Nucleus accumbens (tissue), 56 donors: ENCODE data around the gene DNAH17.
"Not testable (repeated sequence)": the region's sequence is repeated elsewhere in the genome, so short reads cannot be mapped to it uniquely, and the experiment has no call there.

ENCODE experiments used
- DNase-seq, 56 donors: peaks; one replicate each; lab custom pipeline; 2025; lab: John Stamatoyannopoulos, UW

Gene DNAH17

GRCh38 chr17:78485290-78486168 is 91.7 kb downstream of the DNAH17 start:
- DNase-seq, result no peak

DNA sequence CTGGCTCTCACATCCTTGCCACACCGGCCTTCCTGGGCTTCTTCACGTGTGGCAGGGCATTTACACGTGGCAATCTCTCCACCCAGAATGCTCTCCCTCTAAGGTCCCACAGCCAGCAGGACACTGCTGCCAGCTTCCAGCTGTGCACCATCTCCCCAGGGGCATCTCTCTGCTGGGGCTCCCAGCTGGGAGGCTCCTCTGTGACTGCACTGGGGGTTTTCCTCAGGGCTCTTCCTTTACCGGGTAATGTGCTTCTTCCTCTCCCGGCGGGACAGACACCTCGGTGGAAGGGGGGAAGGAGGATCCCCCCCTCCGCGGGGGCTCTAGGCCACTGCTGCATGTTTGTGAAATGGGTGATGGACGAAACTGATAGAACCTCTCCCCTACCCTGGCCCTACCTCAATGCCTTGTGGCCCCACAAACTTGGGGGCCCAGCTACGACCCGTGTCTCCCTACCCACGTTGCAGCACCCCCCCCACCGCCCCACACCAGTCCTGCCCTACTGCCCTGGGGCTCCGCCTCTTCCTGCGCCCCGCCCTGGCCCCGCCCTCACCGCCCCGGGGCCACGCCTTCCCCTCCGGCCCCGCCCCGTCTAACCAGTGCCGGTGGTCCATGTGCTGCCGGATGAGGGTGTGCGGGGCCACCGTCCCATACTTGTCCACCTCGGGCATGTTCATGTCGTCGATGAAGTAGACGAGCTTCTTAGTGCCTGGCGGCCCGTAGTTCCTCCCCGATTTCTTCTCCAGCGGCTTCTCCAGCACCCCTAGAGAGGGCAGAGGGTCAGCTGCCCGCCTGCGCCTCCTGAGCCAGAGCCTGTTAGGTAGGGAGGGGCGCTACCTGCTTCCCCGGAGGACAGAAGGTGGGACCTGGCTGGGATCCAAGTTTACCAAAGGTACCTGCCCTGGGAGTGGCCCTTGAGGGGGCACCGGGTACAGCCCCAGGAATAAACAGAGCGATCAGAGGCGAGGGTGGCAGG is 92.6 kb downstream of the DNAH17 start:
- peak in 26 of 56 donors; percentile 5 to 71 (median 27) for DNase-seq

DNA sequence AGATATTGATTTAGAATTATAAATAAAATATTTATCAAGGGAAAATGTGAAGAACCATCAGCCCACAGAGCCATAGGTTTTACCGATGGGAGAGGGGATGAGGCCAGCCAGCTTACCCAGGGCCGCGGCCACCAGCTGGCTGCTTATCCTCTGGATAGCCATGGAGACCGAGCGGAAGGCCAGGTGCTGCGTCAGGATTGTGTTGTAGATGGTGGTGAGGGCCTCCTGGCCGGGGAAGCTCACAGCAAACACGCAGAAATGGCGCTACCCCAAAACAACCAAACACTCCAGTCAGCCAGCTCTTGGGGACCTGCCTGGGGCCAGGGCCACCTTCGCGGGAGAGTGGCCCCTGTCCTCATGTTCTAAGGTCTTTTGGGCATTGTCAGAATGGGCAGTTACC is 97.8 kb downstream of the DNAH17 start:
- DNase-seq, result no peak

DNA sequence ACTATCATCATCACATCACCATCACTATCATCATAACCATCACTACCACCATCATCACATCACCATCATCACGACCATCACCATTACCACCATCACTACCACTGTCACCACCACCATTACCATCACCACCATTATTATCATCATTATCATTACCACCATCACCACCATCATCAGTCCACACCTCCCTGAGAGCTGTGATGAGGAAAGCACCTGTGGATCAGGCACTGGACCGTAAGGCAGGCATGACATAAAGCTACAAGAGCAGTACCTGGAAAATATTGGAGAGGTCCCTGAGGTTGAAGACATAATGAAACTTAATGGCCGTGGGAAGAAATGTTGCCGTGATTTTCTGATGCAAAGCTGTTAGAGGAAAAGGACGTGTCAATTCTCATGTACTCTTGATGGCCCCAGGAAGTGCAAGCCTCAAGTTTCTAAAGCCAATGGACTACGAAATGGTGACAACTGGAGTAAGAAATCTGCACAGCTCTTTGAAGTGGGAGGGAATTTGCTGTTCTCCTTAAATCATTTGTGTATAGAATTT is 98.4 kb downstream of the DNAH17 start:
- no peak for DNase-seq

GRCh38 chr17:78477913-78478756 is 99.1 kb downstream of the DNAH17 start:
- DNase-seq, result no peak

GRCh38 chr17:78476973-78477372 is 100.2 kb downstream of the DNAH17 start:
- no peak for DNase-seq

GRCh38 chr17:78476149-78476548 is 101.0 kb downstream of the DNAH17 start:
- no peak for DNase-seq

DNA sequence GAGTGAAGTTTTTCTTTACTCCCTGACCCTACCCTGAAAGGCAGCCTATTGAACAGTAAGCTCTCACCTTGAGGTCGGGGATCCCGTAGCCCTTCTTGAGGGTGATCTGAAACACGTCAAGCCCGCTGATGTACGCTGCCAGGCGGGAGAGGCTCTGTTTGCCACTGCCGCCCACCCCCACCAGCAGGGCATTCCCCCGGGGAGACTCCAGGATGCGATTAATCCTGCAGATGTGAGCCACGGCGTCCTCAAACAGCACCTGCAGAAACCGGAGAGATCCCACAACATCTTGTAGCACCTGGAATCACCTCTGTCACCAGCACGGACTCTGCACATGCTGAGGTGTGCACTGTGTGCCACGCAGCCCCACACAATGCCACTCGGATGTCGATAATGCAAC is 102.0 kb downstream of the DNAH17 start:
- DNase-seq, result no peak

DNA sequence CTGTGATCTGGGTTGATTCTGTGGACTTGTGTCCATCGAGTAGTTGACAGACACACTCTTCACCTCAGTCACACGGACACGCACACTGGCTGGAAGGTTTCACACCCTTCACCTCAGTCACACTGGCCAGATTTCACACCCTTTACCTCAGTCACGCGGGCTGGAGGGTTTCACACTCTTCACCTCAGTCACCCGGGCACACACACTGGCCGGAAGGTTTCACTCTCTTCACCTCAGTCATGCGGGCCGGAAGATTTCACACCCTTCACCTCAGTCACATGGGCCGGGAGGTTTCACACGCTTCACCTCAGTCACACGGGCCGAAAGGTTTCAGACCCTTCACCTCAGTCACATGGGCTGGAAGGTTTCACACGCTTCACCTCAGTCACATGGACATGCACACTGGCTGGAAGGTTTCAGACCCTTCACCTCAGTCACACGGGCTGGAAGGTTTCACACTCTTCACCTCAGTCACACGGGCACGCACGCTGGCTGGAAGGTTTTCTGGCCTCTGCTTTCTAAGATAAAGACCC is 102.5 kb downstream of the DNAH17 start:
- DNase-seq, result no peak

- DNase-seq, result no peak
Observed at GRCh38 chr17:78473951-78474613, 103.1 kb downstream of the DNAH17 start.

GRCh38 chr17:78472035-78472905 is 104.9 kb downstream of the DNAH17 start:
- DNase-seq, result no peak

DNA sequence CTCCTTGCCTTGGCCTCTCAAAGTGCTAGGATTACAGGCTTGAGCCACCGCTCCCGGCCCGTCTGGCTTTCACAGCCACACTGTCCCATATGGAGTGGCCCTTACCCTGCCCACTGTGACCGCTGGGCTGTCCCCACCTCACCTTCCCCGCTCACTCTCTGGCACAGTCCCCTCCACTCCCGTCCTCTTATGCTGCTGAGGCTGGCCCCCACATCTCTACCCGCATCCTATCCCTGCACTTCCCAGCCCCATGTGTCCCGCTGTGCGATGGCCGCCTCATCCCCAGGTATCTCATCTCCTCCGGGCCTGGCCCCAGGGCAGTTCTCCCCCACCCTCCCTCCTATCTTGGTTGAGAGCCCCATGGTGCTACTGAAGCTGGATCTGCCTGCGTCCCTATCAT is 105.6 kb downstream of the DNAH17 start:
- no peak for DNase-seq

DNA sequence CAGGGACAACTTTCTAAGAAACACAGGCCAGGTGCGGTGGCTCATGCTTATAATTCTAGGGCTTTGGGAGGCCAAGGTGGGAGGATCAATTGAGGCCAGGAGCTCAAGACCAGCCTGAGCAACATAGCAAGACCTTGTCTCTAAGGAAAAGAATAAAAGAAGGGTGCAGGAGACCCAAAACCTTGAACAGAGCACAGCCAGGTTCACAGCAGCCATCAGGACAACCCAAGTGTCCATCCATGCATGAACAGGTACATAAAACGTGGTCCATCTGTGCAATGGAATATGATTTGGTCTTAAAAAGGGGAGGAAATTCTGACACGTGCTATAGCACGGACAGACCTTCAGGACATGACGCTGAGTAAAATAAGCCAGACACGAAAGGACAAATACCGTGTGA is 107.8 kb downstream of the DNAH17 start:
- no peak for DNase-seq

- DNase-seq, result no peak
Observed at GRCh38 chr17:78468366-78468765, 108.8 kb downstream of the DNAH17 start.

GRCh38 chr17:78466786-78467715 is 110.1 kb downstream of the DNAH17 start:
- DNase-seq, result no peak

GRCh38 chr17:78466109-78466785 is 110.9 kb downstream of the DNAH17 start:
- not testable (repeated sequence) for DNase-seq

- no peak for DNase-seq
Observed at GRCh38 chr17:78462148-78462547, 115.0 kb downstream of the DNAH17 start.
